CD4-positive, alpha-beta T cell treated with Interleukin-12 subunit alpha and Interleukin-12 subunit beta, for 1 hour (primary cell): ENCODE results near the gene PRAME.

Experiments used
- DNase-seq: peaks from one replicate; pipeline ENCODE4 v3.0.0-alpha.2; 2020

PRAME gene

GRCh38 chr22:22579869-22580604 is 21.0 kb upstream of the PRAME start:
- no peak for DNase-seq

DNA sequence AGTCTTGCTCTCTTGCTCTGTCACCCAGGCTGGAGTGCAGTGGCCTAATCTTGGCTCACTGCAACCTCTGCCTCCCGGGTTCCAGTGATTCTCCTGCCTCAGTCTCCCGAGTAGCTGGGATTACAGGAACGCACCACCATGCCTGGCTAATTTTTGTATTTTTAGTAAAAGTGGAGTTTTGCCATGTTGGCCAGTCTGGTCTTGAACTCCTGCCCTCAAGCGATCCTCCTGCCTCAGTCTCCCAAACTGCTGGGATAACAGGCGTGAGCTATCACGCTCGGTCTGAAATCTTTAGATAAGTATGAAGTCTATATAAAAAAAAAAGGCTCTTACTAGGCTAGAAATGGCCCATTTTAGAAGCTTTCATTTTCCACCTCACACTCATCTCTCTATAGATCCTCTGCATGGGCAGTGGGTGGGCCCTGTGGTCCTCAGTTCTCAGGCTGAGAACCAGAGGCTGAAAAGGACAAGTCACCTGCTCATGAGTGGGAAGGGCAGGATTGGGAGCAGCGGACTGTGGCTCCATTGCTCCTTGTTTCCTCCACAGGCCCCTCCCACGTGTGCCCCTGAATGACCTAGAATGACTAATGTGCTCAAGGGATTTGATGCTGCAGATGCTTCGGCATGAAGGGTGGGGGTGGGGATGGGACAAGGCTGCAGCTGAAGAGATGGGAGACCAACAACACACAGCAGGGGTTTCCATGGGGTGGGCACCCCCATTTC is 19.8 kb upstream of the PRAME start:
- DNase-seq, result no peak

- DNase-seq, result no peak
These were observed 17.9 kb upstream of the PRAME start for GRCh38 chr22:22576989-22577427.

DNA sequence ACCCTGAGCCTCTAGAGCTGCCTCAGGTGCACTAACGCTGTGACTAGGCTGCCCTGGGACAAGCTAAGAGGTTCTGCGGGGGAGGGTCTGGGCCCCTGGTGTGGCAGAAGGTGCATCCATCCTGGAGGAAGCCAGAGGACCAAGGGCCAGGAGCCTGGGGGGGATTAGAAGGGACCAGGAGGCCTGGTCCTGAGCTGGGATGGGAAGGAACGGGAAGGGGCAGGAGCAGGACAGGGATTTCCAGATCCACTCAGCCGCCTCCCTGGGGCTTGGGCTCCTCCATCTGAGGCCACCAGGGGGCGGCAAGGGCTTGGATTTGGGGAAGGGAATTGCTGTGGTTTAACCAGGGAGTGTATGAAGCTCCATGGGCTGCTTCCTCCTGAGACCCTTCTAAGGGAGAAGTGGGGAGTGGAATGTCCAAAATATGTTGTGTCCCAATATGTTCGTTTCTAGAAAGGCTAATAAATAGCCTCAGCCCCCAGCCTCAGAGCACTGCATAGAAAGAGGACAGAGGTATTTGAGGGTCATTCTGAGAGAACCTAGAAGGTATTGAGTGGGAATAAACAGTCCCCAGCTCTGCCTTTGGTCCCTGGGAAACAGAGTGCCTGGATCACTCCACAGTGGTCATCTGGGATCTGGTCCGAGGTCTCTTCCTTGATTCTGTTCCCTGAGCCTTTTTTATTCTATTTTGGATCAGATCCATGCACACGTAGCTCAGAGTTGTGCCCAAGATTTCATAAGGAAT is 17.4 kb upstream of the PRAME start:
- peak; percentile 9 for DNase-seq

GRCh38 chr22:22574361-22574760 is 15.3 kb upstream of the PRAME start:
- no peak for DNase-seq

DNA sequence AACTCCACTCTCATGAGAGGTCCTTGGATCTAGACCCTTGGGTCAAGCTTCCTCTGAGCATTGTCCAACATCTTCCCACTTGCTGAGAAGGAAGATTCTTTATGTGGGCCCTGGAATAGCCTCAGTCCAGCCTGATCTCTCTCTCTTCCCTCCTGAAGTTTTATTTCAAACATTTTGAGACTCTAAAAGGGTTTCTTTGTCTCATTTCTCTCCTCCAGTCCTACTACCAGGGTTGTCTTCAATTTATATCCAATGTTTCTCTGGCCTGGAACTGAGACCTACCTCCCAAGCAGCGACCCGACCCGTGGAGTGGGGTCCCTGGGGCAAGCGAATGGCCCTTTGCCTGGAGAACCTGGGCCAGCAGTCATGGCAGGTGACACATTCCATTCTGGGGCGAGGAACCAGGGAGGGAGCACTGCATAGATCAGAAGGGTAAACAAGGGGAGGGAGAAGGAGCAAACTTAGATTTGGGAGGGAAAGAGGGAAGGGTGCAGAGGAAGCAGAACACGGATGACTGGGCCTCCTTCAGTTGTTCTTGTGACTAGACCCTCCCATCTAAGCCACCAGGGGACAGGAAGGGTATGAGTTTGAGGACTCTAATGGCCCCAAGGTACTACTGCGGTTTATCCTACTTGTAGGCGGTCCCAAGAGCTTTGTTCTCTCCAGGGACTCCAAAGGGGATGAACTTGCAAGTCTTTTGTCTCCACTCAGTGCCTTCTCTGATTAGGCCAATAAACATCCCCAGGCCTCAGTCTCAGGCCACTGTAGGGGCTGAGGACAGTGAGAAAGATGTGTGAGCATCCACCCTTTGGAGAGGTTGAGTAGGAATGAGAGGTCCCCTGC is 14.2 kb upstream of the PRAME start:
- no peak for DNase-seq

GRCh38 chr22:22571862-22572261 is 12.8 kb upstream of the PRAME start:
- DNase-seq, result no peak

- no peak for DNase-seq
These were observed 12.4 kb upstream of the PRAME start for GRCh38 chr22:22571429-22571828.

- no peak for DNase-seq
These were observed 10.2 kb upstream of the PRAME start for GRCh38 chr22:22569218-22569617.

DNA sequence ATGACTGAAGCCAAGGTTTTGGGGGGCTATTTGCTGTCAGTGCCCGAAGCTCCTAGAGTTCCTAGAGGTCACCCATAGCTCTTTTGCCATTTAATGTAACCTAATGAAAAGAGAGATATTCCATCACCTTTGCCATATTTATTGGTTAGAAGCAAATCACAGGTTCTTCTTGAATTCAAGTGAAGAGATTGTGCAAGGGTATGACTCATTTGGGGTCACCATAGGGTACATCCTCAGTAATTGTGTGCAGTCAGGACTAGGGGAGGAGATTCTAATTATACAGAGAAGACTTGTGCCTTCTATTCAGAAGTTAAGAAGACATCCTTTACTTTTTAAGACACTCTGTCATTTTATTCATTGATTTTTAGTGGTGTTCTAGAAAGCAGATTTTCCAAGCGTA is 6.9 kb upstream of the PRAME start:
- DNase-seq, result no peak

DNA sequence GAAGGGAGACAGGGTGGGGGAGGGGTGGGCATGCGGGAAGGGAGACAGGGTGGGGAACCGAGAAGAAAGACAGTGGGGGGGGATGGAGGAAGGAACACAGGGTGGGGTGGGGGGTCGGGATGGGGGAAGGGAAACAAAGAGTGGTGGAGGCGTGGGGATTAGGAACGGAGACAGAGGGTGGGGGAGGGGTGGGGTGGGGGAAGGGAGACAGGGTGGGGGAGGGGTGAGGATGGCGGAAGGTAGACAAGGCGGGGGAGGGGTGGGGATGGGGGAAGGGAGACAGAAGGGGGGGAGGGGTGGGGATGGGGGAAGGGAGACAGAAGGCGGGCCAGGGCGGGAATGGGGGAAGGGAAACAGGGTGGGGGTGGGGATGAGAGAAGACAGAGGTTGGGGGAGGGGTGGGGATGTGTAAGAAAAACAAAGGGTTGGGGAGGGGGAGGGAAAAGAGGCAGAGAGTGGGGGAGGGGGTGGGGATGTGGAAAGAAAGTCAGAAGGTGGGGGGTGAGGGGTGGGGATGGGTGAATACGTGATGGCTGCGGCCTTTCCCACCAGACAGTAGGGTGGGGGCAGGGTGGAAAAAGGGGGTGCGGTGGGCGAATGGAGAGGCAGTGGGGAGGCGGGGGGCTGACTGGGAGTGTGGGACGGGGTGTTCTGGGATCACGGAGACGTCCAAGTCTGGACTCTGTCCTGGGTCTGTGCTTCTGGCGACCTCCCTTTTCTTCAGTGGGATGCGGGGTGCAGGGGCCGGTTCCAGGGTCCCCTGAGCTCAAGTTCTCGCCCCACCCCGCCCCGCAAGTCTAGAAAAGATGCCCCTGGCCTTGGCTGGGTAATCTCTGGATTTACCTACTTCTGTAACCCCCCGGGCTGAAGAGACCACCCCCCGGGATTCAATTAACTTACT is 744 bp downstream of the PRAME start:
- DNase-seq, result no peak

DNA sequence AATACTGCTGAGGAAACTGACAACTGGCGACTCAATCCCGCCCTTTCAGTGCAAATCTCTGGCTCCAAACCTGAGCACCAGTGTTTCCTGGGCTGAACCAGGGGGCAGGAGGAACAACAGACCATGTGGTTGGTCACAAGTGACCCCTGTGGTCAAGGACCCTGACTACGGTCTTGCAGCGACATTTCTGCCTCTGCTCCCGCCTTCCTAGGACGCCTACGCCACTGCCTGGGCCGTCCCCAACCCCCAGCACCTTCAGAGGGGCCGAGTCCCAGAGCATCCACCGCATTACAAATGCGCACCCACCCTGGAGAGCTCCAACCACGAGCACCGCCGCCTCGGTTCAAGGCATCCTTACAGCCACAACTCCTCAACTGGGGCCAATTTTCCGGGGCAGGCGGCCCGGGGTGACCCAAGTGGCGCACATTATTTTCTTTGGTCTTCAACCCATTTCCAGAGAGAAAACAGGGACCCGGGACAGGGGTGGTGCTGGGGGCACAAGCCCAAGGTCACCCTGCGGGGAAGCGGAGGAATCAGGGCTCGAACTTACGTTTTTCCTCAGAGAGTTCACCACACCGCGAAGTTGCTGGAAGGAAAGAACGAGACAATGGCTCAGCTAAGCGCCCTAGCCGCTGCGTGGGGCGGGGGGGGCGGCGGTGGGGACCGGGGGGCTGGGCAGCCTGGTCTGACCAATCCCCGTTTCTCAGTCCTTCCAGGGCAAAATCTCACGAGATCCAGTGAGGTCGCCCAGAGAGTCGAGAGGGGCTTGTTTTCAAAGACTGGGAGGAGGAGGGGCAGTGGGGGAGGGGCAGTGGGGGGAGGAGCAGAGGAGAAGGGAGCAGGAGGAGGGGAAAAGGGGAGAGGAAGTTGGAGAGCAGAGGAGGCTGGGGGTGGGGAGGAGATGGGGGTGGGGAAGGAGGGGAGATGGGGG is 1.8 kb downstream of the PRAME start:
- no peak for DNase-seq

DNA sequence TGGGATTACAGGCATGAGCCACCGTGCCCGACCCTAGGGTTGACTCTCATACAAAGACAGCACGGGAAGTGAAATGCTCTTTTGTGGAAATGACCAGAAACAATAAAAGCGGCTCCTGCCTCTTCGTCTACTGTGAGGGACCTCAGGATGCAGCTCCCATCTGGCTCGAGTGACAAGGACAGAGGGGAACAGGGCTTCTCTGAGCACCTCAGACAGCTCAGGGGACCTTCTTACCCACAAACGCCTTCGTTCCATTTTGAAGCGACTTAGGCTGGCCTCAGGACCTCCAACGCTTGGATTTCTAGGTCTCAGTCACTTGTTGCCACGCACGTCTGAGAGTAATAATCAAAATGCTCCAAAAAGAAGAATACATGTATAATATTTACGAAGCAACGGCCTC is 2.5 kb downstream of the PRAME start:
- DNase-seq, result no peak

DNA sequence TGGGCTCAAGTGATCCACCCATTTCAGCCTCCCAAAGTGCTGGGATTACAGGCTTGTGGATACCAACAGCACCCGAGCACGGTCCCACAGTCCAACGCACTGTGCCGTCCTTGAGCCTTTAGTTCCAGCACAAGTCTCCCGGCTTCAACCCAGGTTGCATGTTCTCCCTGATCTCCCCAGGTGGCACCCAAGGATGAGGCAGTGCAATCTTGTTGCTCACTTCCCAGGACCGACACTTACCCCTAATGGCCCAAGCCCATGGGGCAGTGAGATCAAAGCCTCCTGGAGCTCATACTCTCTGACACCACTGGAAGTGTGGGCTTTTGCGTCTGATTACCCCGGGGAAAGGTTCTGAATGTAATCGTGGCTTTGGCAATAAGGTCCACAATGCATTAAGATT is 3.5 kb downstream of the PRAME start:
- no peak for DNase-seq

DNA sequence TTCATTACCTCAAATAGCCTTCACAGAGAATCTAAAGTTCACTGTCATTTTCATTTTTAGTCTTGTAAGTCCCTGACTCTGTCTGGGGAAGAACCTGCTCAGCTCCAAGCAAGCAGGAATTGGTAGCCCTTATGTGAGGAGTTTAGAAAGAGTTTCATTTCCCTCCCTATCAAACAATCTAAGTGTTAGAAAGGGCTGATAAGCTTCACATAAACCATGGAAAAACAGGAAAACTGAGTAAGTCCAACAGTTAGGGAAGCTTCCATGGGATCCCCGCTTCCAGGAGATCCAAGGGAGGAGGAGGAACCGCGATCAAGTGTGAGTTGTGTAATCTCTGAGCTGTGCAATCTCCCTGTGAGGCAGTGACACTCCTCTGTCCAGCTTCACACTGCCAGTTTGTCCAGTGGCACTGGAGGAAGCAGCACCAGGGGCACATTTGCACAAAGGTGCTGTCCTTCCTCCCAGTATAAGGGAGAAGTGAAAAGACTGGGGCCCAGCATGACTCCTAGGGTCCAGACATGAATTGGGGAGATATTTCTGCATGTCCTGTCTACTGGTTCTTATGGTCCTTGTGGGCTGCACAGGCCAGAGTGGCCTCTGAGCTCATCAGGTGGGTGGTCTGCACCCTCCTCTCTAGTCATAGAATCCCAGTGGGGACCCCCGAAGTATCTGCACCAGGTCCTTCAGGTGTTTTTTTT is 4.3 kb downstream of the PRAME start:
- no peak for DNase-seq

DNA sequence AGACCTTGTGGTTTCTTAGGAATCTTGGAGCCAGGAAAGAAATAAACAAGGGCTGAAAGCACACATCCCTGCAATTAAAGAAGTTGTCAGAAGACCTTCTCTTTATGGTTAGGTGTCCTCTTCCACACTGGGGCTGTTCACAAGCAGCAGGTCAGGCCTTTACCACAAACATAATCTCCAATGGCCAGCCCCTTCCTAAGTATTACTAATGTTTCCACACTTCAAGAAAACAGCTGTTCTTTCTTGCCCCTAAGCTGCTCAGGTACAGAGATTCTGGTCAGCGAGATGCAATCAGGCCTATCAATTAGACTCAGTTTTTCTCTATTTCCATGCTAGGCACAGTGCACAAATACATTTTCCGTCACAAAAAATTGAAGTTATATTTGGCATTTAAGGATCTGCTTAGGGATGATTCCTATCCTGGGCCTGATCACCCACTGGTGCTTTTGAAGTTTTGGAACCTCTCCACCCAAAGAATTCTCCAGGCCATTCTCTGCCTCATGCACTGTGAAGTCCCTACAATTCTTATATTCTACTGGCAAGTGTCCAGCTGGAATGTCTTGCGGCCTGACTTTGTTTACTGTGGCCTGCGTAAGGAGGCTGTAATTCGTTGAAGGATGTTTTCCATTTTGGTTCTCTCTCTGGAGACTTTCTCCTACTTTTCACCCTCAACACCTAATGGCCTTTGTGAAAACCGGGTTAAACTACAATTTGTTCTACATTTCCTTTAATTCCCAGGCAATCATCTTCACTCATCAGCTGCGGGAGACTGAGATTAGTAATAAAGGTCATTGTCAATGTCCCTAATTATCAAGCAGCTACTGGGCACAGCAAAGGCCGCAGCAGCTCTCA is 5.1 kb downstream of the PRAME start:
- no peak for DNase-seq

DNA sequence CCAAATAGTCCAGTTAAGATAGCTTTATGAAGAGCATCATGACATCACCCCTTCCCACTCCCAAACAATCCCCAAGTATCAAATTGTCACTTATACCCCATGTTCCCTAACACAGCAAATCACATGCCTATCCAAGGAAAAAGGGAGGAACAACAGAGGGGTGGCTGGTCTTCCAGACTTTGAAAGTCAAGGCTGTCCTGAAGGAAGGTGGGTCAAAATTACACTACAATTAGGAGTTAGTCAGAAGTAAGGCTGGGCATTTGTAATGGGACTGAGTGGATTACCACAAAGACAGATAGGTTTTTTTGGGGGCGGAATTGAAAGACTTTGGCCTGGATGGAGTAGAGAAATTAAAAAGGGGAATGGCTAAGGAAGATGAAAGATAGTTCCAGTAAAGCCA is 5.9 kb downstream of the PRAME start:
- no peak for DNase-seq

GRCh38 chr22:22552630-22553029 is 6.4 kb downstream of the PRAME start:
- DNase-seq, result no peak
